Lower leg skin (tissue), 4 donors: ENCODE results near the gene SYT9. TPM values are rescaled to one million over a fixed set of nuclear protein-coding genes. Genes with fewer than 3 reads are reported as not detected.
"Not testable (repeated sequence)": the region's sequence is repeated elsewhere in the genome, so short reads cannot be mapped to it uniquely, and the experiment has no call there.

Experiments used
- DNase-seq, 2 donors: peaks; one replicate each; pipeline ENCODE4 v3.0.0-alpha.2; 2019; ENCODE audit warnings: low spot score in 2 of 2
- H3K4me3 ChIP-seq: fragments of 200-600 bp; sonication (generic); 2 replicates; pipeline ENCODE4 v1.5.1; 2017; ENCODE audit warnings: mild to moderate bottlenecking, low read depth; ENCODE audit not compliant: poor library complexity, severe bottlenecking
- CTCF ChIP-seq, 3 donors: fragments of 450-650 bp; IDR thresholded peaks; one replicate each; pipeline ENCODE4 v1.5.1; 2016; ENCODE audit warnings: antibody characterized with exemption in 3 of 3, mild to moderate bottlenecking in 3 of 3, moderate library complexity in 2 of 3
- POLR2A ChIP-seq, 2 donors: fragments of 450-650 bp; IDR thresholded peaks; one replicate each; pipeline ENCODE4 v1.6.1; 2016 to 2017; ENCODE audit warnings: antibody characterized with exemption in 2 of 2, mild to moderate bottlenecking in 1 of 2, moderate library complexity in 1 of 2
- WGBS, 2 donors: methylation state at CpG; one replicate each; pipeline ENCODE4 v1.1.5; 2018; 5-methylcytosine and 5-hydroxymethylcytosine counted together
- intact Hi-C: fragments of 100-400 bp; cut with DNase I; formaldehyde crosslinking; loops from one replicate; pipeline ENCODE4 v1.15.0; 2023; ENCODE audit warnings: low total_unique reads
- microRNA counts, 2 donors: library from miRNA; unstranded; fragments of <30 nt; microRNA quantifications; one replicate each; lab custom pipeline; 2016
- microRNA-seq, 2 donors: library from miRNA; unstranded; fragments of <30 nt; microRNA quantifications; one replicate each; pipeline ENCODE4, GENCODE V29; 2016; ENCODE audit warnings: borderline replicate concordance in 2 of 2, borderline number of aligned reads in 1 of 2
- total RNA-seq, 4 donors: library from RNA; depleted of rRNA; stranded (reverse); fragments of >200 nt; gene quantifications; one replicate each; pipeline ENCODE4 v1.1.0, GENCODE V29; 2016

The SYT9 gene
- total RNA-seq, 4 donors from 2014 or later = 0.37 to 0.84 (median 0.71) TPM; not detected in 1

- 0% methylated on average over 7 to 9 of the region's 31 CpGs for WGBS, 2 donors
- no peak for TF ChIP-seq CTCF (IDR thresholded peaks at IDR 0.05)
- no peak for TF ChIP-seq POLR2A (IDR thresholded peaks at IDR 0.05)
- peak overlapping the region; percentile 86 for H3K4me3 ChIP-seq
- intact Hi-C loops = no loop called here
- peak; percentile 38 to 90 for DNase-seq
Observed at GRCh38 chr11:7514099-7514591, 262.4 kb downstream of the SYT9 start.

- DNase-seq = peak in 1 of 2 donors; percentile 72
- 76 to 79% methylated on average over 1 of the region's 1 CpG for WGBS, 2 donors
- H3K4me3 ChIP-seq = no peak overlapping the region
- TF ChIP-seq CTCF (IDR thresholded peaks at IDR 0.05) (no peak), POLR2A (IDR thresholded peaks at IDR 0.05) (no peak)
- intact Hi-C loops = no loop called here
Observed at GRCh38 chr11:7515447-7515886, 263.8 kb downstream of the SYT9 start.

- no peak overlapping the region for H3K4me3 ChIP-seq
- WGBS, 2 donors = 85 to 93% methylated on average over 12 of the region's 12 CpGs
- intact Hi-C loops = no loop called here
- DNase-seq = peak in 1 of 2 donors; percentile 68
- TF ChIP-seq POLR2A (IDR thresholded peaks at IDR 0.05) (no peak), CTCF (IDR thresholded peaks at IDR 0.05) (no peak)
Observed at GRCh38 chr11:7516475-7516874, 264.8 kb downstream of the SYT9 start.

GRCh38 chr11:7517743-7518142, 266.0 kb downstream of the SYT9 start:
- WGBS, 2 donors = 94 to 98% methylated on average over 13 of the region's 13 CpGs
- H3K4me3 ChIP-seq, intact Hi-C loops: not testable (repeated sequence)
- peak in 1 of 2 donors; percentile 77 for DNase-seq

MicroRNAs within 50 kb of the gene (microRNA counts, 767-probe panel; counts per million panel counts)
- 0 to 358 counts per million in 2 donors for microRNA hsa-miR-302e (lab: Ali Mortazavi, UCI)

Small RNA genes within 50 kb of the gene (microRNA-seq; reads per million reads assigned to microRNA genes)
- gene MIR302E = 0 reads per million in 2 donors

Other genes with a start within 250 kb of the SYT9 start
- 1 to 10 TPM in 2 of 4 donors, under 1 TPM in 2; 0.21 to 1.4 (median 0.71) TPM for gene ZNF214, start 231.6 kb upstream of the SYT9 start, total RNA-seq
- gene NLRP14, start 231.4 kb upstream of the SYT9 start, total RNA-seq = under 1 TPM in 1 of 4 donors, not detected in 3; 0.19 TPM
- not detected for gene RBMXL2, start 162.9 kb upstream of the SYT9 start, total RNA-seq
- 1 to 10 TPM; 1.4 to 4.0 (median 2.7) TPM for gene OLFML1, start 233.6 kb downstream of the SYT9 start, total RNA-seq